MG63 (cell line): ENCODE measurements around the gene SLC5A8. TPM values are rescaled to one million over a fixed set of nuclear protein-coding genes. Genes with fewer than 3 reads are reported as not detected.

Experiments
- DNase-seq: peaks from one replicate; pipeline ENCODE4 v3.0.0-alpha.2; 2020
- H3K27me3 ChIP-seq: fragments of 250-450 bp; sonication (Bioruptor Pico); 2 replicates; pipeline ENCODE4 v1.5.1; 2020; ENCODE audit warnings: mild to moderate bottlenecking, moderate library complexity
- H3K36me3 ChIP-seq: fragments of 250-450 bp; sonication (Bioruptor Pico); 2 replicates; pipeline ENCODE4 v1.5.1; 2020; ENCODE audit warnings: mild to moderate bottlenecking, moderate library complexity
- H3K4me3 ChIP-seq: fragments of 250-450 bp; sonication (Bioruptor Pico); 2 replicates; pipeline ENCODE4 v1.5.1; 2020; ENCODE audit warnings: mild to moderate bottlenecking, moderate library complexity
- H3K9me3 ChIP-seq: fragments of 250-450 bp; sonication (Bioruptor Pico); 2 replicates; pipeline ENCODE4 v1.5.1; 2020; ENCODE audit warnings: mild to moderate bottlenecking, moderate library complexity
- total RNA-seq: library from RNA; depleted of rRNA; stranded (reverse); fragments of >200 nt; shearing (Covaris generic); gene quantifications from 2 replicates; pipeline ENCODE4 v1.2.3, GENCODE V29; 2014; ENCODE audit warnings: low replicate concordance; rRNA removed

SLC5A8 gene
- total RNA-seq, 1 experiment from 2014 or later = not detected

DNA sequence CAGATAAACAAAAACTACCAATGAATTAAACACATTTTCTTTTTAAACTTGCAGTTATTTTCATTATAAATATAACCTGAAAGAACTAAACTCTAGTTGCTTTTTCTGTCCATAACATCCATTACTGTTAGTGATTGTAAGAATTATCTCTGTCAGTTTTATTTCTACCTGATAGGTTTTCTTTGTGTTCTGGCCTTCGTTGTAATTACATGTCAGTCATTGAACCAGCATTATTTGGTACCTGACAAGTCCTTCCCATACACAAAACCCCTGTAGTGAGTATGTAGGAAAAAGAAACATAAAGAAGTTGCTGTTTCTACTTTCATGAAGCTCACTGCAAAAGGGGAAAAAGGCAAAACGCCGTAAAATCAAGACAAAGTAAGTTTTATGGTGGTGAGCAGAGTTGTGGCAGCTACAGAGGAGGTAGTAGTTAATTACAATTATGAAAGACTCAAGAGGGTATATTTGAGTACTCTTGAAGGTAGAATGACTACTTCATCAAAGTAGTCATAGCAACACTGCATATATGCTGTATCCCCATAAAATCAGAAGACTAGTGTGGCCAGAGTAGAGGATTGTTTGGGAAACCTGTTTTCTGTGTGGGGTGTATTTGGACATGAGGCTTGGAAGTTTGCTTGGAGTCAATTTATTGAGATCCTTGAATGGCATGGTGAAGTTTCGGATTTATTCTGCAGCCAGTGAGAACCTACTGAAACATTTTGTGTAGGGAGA is 102.8 kb downstream of the SLC5A8 start:
- Histone ChIP-seq H3K27me3 (no peaks in the 10 kb centered on the region), H3K4me3 (no peak overlapping the region), H3K36me3 (no peaks in the 10 kb centered on the region), H3K9me3 (no peaks in the 10 kb centered on the region)
- DNase-seq = no peak

Other genes with a start within 250 kb of the SLC5A8 start
- gene UTP20, start 69.9 kb upstream of the SLC5A8 start, total RNA-seq = 11.2 and 15.6 TPM in 2 replicates
- 73.0 and 176 TPM in 2 replicates for gene ARL1, start 197.5 kb upstream of the SLC5A8 start, total RNA-seq